ENCODE results near the gene AGBL1.

GRCh38 chr15:86837294-86838061, 757.8 kb downstream of the AGBL1 start:
- TF ChIP-seq CTCF (conservative IDR thresholded peaks at IDR 0.05 in 1 of 2, IDR thresholded peaks at IDR 0.05 in 1 of 2; ENCODE audit: extremely low read depth in 1 of 2, insufficient read depth in 1 of 2, low read depth in 1 of 2, low read length in 2 of 2), result no peak
- no peak for TF ChIP-seq EZH2 (IDR thresholded peaks at IDR 0.05; ENCODE audit: borderline replicate concordance, low read length)
